Measurements from ENCODE around the gene UBAC2.
A peak's percentile ranks its signal among the peaks of the same experiment; 100 is the strongest.
"Not testable (repeated sequence)": the region's sequence is repeated elsewhere in the genome, so short reads cannot be mapped to it uniquely, and the experiment has no call there.

The UBAC2 gene

GRCh38 chr13:99185606-99186005, 15.0 kb upstream of the UBAC2 start:
- DNase-seq (ENCODE audit: low spot score) = no peak

GRCh38 chr13:99190147-99190985, 10.3 kb upstream of the UBAC2 start:
- no peak for DNase-seq (ENCODE audit: low spot score)

- no peak for DNase-seq (ENCODE audit: low spot score)
Measured at GRCh38 chr13:99191336-99191899, 9.2 kb upstream of the UBAC2 start.

- no peak for DNase-seq (ENCODE audit: low spot score)
Measured at GRCh38 chr13:99191900-99192399, 8.7 kb upstream of the UBAC2 start.

GRCh38 chr13:99192480-99192879, 8.2 kb upstream of the UBAC2 start:
- DNase-seq (ENCODE audit: low spot score) = no peak

- DNase-seq (ENCODE audit: low spot score) = no peak
Measured at GRCh38 chr13:99193152-99193551, 7.5 kb upstream of the UBAC2 start.

- no peak for DNase-seq (ENCODE audit: low spot score)
Measured at GRCh38 chr13:99196466-99197116, 4.1 kb upstream of the UBAC2 start.

GRCh38 chr13:99197117-99197651, 3.5 kb upstream of the UBAC2 start:
- DNase-seq (ENCODE audit: low spot score) = no peak

GRCh38 chr13:99199541-99200431, 868 bp upstream of the UBAC2 start:
- DNase-seq (ENCODE audit: low spot score) = peak; percentile 20

- no peak for DNase-seq (ENCODE audit: low spot score)
Measured at GRCh38 chr13:99203601-99204579, 3.2 kb downstream of the UBAC2 start.

GRCh38 chr13:99205621-99206220, 5.1 kb downstream of the UBAC2 start:
- DNase-seq (ENCODE audit: low spot score) = no peak

GRCh38 chr13:99206226-99206625, 5.6 kb downstream of the UBAC2 start:
- no peak for DNase-seq (ENCODE audit: low spot score)

- DNase-seq (ENCODE audit: low spot score) = no peak
Measured at GRCh38 chr13:99206873-99207272, 6.2 kb downstream of the UBAC2 start.

- no peak for DNase-seq (ENCODE audit: low spot score)
Measured at GRCh38 chr13:99207511-99207910, 6.9 kb downstream of the UBAC2 start.

GRCh38 chr13:99208185-99208584, 7.5 kb downstream of the UBAC2 start:
- no peak for DNase-seq (ENCODE audit: low spot score)

GRCh38 chr13:99208845-99209527, 8.3 kb downstream of the UBAC2 start:
- DNase-seq (ENCODE audit: low spot score) = no peak

- DNase-seq (ENCODE audit: low spot score) = not testable (repeated sequence)
Measured at GRCh38 chr13:99210627-99211026, 10.0 kb downstream of the UBAC2 start.

- DNase-seq (ENCODE audit: low spot score) = no peak
Measured at GRCh38 chr13:99211421-99212035, 10.9 kb downstream of the UBAC2 start.

- DNase-seq (ENCODE audit: low spot score) = no peak
Measured at GRCh38 chr13:99214232-99214631, 13.6 kb downstream of the UBAC2 start.

All from pons (tissue), 1 donor.